ENCODE data around the gene SPOCK1.

DNA sequence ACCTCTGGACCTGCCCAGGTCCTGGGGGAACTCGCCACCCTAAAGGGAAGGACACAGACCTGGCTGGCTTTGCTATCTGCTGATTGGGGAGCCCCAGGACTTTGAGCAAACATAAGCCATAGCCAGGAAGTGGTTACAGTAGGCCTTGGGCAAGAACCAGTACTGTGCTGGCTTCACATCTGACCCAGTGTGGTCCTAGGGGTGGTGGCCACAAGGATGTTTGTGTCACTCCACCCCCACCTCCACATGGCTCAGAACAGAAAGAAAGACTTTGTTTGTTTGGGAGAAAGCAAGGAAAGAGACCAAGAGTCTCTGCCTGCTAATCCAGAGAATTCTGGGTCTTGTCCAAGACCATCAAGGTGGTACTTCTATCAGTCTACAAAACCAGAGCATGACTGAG lies 334.2 kb downstream of the SPOCK1 start:
- no peak for TF ChIP-seq CTCF (IDR thresholded peaks at IDR 0.05)
- no peak for TF ChIP-seq POLR2A (IDR thresholded peaks at IDR 0.05)
- TF ChIP-seq EP300 (IDR thresholded peaks at IDR 0.05; ENCODE audit: low read depth), result no peak
- TF ChIP-seq POLR2AphosphoS5 (IDR thresholded peaks at IDR 0.05), result no peak

Data from transverse colon (tissue), 4 donors.